ENCODE data around the gene EPHB3.

The EPHB3 gene

GRCh38 chr3:184552863-184553262 is 8.7 kb upstream of the EPHB3 start:
- TF ChIP-seq CTCF (IDR thresholded peaks at IDR 0.05; ENCODE audit: low read depth, low read length) = no peak

GRCh38 chr3:184553385-184553784 is 8.2 kb upstream of the EPHB3 start:
- TF ChIP-seq CTCF (IDR thresholded peaks at IDR 0.05; ENCODE audit: low read depth, low read length) = no peak
- no peak for DNase-seq (ENCODE audit: extremely low read depth, low read depth)

More at GRCh38 chr3:184552863-184553262, 8.7 kb upstream of the EPHB3 start:
- DNase-seq (ENCODE audit: extremely low read depth, low read depth) = no peak

- DNase-seq (ENCODE audit: extremely low read depth, low read depth) = no peak
- no peak for TF ChIP-seq CTCF (IDR thresholded peaks at IDR 0.05; ENCODE audit: low read depth, low read length)
Measured at GRCh38 chr3:184554461-184554860, 7.1 kb upstream of the EPHB3 start.

DNA sequence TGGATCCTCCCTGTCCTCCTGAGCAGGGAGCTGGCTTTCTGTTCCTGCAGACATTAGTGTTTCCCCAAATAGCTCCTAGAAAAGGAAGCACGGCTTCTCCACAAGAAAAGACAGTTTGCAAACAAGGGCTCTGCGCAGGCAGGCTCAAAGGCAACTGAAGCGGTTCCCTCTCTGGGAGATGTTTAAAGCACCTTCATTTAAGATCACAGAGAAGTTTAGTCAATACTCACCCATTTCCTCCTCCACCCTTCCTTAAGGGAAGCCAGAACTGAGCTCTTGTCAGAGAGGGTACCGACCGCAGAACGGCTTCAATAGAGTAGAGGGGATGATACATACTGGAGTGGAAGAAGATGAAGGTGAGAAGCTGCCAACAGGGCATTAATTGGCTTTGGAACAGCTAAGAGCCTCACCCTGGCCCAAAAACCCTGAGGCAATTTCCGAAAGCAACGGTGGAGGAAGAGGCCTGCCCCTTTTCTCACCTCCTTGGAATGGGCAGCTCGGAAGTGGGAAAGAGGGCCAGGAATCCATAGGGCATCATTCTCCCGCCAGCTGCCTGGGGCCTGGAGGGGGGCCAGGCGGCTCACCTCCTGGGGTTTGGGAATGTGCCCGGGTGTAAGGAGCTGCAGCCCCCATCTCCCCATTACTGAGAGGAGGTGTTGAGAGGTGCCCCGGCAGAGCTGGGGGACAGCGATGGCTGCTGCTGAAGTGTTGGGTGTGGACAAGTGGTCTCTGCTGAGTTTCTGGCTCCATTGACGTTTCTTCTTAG is 4.8 kb upstream of the EPHB3 start:
- TF ChIP-seq CTCF (IDR thresholded peaks at IDR 0.05; ENCODE audit: low read depth, low read length) = no peak

GRCh38 chr3:184557348-184557950 is 4.1 kb upstream of the EPHB3 start:
- TF ChIP-seq CTCF (IDR thresholded peaks at IDR 0.05; ENCODE audit: low read depth, low read length) = no peak
- no peak for DNase-seq (ENCODE audit: extremely low read depth, low read depth)

More for the DNA sequence above, 4.8 kb upstream of the EPHB3 start:
- no peak for DNase-seq (ENCODE audit: extremely low read depth, low read depth)

DNA sequence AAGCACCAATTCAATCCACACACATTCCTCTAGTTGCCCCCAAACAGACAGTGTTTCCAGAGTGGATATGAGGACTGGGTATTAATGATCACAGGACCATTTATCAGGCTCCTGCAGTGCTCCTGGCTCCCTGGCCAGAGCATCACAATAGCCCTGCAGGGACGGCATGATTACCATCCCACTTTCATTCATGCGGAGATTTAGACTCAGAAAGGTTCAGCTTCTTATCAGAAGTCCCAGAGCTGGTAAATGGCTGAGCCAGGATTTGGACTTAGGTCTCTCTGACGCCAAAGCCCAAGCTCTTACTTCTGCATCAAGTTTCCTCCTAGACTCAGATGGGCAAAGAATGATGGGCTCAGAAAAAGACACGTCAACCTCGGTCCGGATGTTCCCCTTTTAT is 2.9 kb upstream of the EPHB3 start:
- no peak for DNase-seq (ENCODE audit: extremely low read depth, low read depth)
- no peak for TF ChIP-seq CTCF (IDR thresholded peaks at IDR 0.05; ENCODE audit: low read depth, low read length)

GRCh38 chr3:184559336-184559735 is 2.2 kb upstream of the EPHB3 start:
- no peak for TF ChIP-seq CTCF (IDR thresholded peaks at IDR 0.05; ENCODE audit: low read depth, low read length)
- DNase-seq (ENCODE audit: extremely low read depth, low read depth) = no peak

Data from AG09319 (cell line).